K562 (cell line): ENCODE data around the gene MAPK8IP2. TPM values are rescaled to one million over a fixed set of nuclear protein-coding genes. Genes with fewer than 3 reads are reported as not detected.

ENCODE experiments used
- ATAC-seq: fragments of 200-7000 bp; cut with Tn5 transposase; 3 replicates; pipeline ENCODE4 v1.9.1; 2020; ENCODE audit warnings: moderate library complexity
- BruUV-seq: library from RNA; stranded (reverse); fragments of 400-500 nt; replicated peaks from 2 replicates; lab custom pipeline; 2021; lab: Mats Ljungman, UMichigan
- CTCF ChIA-PET: fragments of 300-600 bp; formaldehyde crosslinking; extraction: SDS; loops from one replicate; lab custom pipeline; 2021; ENCODE audit warnings: low intra/inter-chr PET ratio; lab: Yijun Ruan, JAX
- POLR2A ChIA-PET: fragments of 300-600, 350-650 bp; sonication (Branson Sonifier 250); formaldehyde crosslinking; extraction: SDS; loops from one replicate; lab custom pipeline; 2021; ENCODE audit warnings: antibody characterized with exemption, inconsistent platforms; lab: Yijun Ruan, JAX
- DNase-seq, 4 experiments: peaks; one replicate each; pipeline versions ENCODE4 v3.0.0 to v3.0.0-alpha.2; 2011 to 2018; ENCODE audit warnings: low spot score in 3 of 4, mixed read lengths in 3 of 4; ENCODE audit errors: extremely low read depth in 1 of 4
- FAIRE-seq: peaks from 2 replicates; lab custom pipeline; 2011; peaks lifted over from hg19 to GRCh38; lab: Jason Lieb, UNC
- H2AFZ ChIP-seq: 2 replicates; pipeline ENCODE4 v1.6.0; 2011; ENCODE audit warnings: low read depth, low read length, control low read depth, inconsistent platforms
- H3K27ac ChIP-seq: fragments of 200-600 bp; 3 replicates; pipeline ENCODE4 v1.8.0; 2011; ENCODE audit warnings: low read depth, mild to moderate bottlenecking, control low read depth, inconsistent platforms, low read length, moderate library complexity, mixed read lengths; ENCODE audit errors: extremely low read depth
- H3K27me3 ChIP-seq, 2 experiments: fragments of 300-600 bp in 1 of 2; 2 replicates in 1 of 2; 3 replicates in 1 of 2; pipeline versions ENCODE4 v1.6.0 to v1.8.0; 2011; ENCODE audit warnings: inconsistent platforms in 2 of 2, low read length in 2 of 2, mild to moderate bottlenecking in 1 of 2, mixed read lengths in 1 of 2, moderate library complexity in 1 of 2; ENCODE audit not compliant: control insufficient read depth in 2 of 2, insufficient read depth in 2 of 2
- H3K36me3 ChIP-seq: fragments of 300-600 bp; 3 replicates; pipeline ENCODE4 v1.8.0; 2011; ENCODE audit warnings: mild to moderate bottlenecking, low read length, inconsistent platforms; ENCODE audit not compliant: control insufficient read depth, insufficient read depth
- H3K4me1 ChIP-seq, 2 experiments: fragments of 200-600 bp in 1 of 2; replicated peaks in 1 of 2; 2 replicates in 1 of 2; 3 replicates in 1 of 2; pipeline versions ENCODE4 v1.5.1 to v1.8.0; 2011; ENCODE audit warnings: inconsistent platforms in 2 of 2, low read length in 2 of 2, mild to moderate bottlenecking in 1 of 2, mixed read lengths in 1 of 2, moderate library complexity in 1 of 2; ENCODE audit not compliant: control insufficient read depth in 2 of 2, insufficient read depth in 2 of 2
- H3K4me2 ChIP-seq: 2 replicates; pipeline ENCODE4 v1.6.1; 2011; ENCODE audit warnings: low read length, control low read depth, inconsistent platforms, mixed read lengths; ENCODE audit not compliant: insufficient read depth
- H3K4me3 ChIP-seq: fragments of 200-600 bp; sonication (generic), shearing (Covaris generic); 2 replicates; pipeline ENCODE4 v1.5.1; 2016; ENCODE audit warnings: control low read depth, inconsistent platforms
- H3K79me2 ChIP-seq: fragments of 200-600 bp; 3 replicates; pipeline ENCODE4 v1.8.0; 2011; ENCODE audit warnings: low read length, inconsistent platforms; ENCODE audit not compliant: control insufficient read depth, insufficient read depth
- H3K9ac ChIP-seq, 2 experiments: 2 replicates each; pipeline versions ENCODE4 v1.6.0 to v1.6.1; 2011; ENCODE audit warnings: low read depth in 2 of 2, low read length in 2 of 2, control low read depth in 1 of 2, inconsistent platforms in 1 of 2, mild to moderate bottlenecking in 1 of 2, mixed read lengths in 1 of 2; ENCODE audit not compliant: insufficient read depth in 1 of 2
- H3K9me1 ChIP-seq: one replicate; pipeline ENCODE4 v1.6.0; 2011; ENCODE audit warnings: inconsistent platforms, mild to moderate bottlenecking, low read length, moderate library complexity; ENCODE audit not compliant: control insufficient read depth, insufficient read depth
- H3K9me3 ChIP-seq: replicated peaks from 2 replicates; pipeline ENCODE4 v1.5.1; 2011; ENCODE audit warnings: low read depth, low read length, inconsistent platforms; ENCODE audit not compliant: control insufficient read depth, insufficient read depth
- H4K20me1 ChIP-seq: replicated peaks from 2 replicates; pipeline ENCODE4 v1.6.1; 2011; ENCODE audit warnings: low read length, inconsistent platforms, mixed read lengths; ENCODE audit not compliant: control insufficient read depth, insufficient read depth
- ARID1B ChIP-seq: fragments of 450-650 bp; IDR thresholded peaks from 2 replicates; pipeline ENCODE4 v1.6.1; 2016; ENCODE audit warnings: antibody characterized with exemption, mild to moderate bottlenecking, inconsistent platforms
- GABPB2 ChIP-seq: fragments of 250-450 bp; sonication (Bioruptor Pico); conservative IDR thresholded peaks from 2 replicates; pipeline ENCODE4 v1.5.1; 2021; ENCODE audit warnings: mild to moderate bottlenecking
- HDAC8 ChIP-seq: fragments of 450-650 bp; IDR thresholded peaks from 2 replicates; pipeline ENCODE4 v1.6.1; 2016; ENCODE audit warnings: mild to moderate bottlenecking, missing genetic modification characterization, moderate library complexity, missing compliant biosample characterization
- MEF2D ChIP-seq: conservative IDR thresholded peaks from 2 replicates; pipeline ENCODE4 v1.6.1; 2016; ENCODE audit warnings: low read depth, missing genetic modification characterization, missing compliant biosample characterization
- SAP30 ChIP-seq: fragments of 200-600 bp; sonication (generic); IDR thresholded peaks from 2 replicates; pipeline ENCODE4 v1.6.1; 2012; ENCODE audit warnings: borderline replicate concordance, low read depth, mild to moderate bottlenecking, moderate library complexity, low read length, control low read depth, inconsistent platforms; ENCODE audit not compliant: insufficient read depth, poor library complexity, severe bottlenecking
- ZBED1 ChIP-seq: IDR thresholded peaks from 2 replicates; pipeline ENCODE4 v1.6.1; 2014
- ZNF507 ChIP-seq: conservative IDR thresholded peaks from 2 replicates; pipeline ENCODE4 v1.6.1; 2017; ENCODE audit warnings: missing genetic modification characterization, missing compliant biosample characterization
- ZNF586 ChIP-seq: fragments of 450-650 bp; formaldehyde crosslinking; conservative IDR thresholded peaks from 2 replicates; pipeline ENCODE4 v1.4.0; 2020; ENCODE audit warnings: mild to moderate bottlenecking, moderate library complexity
- ZNF780A ChIP-seq: fragments of 250-450 bp; sonication (Bioruptor Pico); IDR thresholded peaks from 2 replicates; pipeline ENCODE4 v1.5.0; 2021; ENCODE audit warnings: mild to moderate bottlenecking
- WGBS: fragments of 100-300 bp; shearing (Covaris generic); methylation state at CpG from one replicate; pipeline ENCODE4 v1.1.6; 2016; ENCODE audit warnings: low coverage, mixed read lengths; ENCODE audit not compliant: insufficient coverage; ENCODE audit errors: missing lambda C conversion rate; 5-methylcytosine and 5-hydroxymethylcytosine counted together
- in situ Hi-C: fragments of 300-500 bp; cut with MboI; formaldehyde crosslinking; loops from 4 replicates; pipeline ENCODE4 v1.15.0; 2018; ENCODE audit warnings: inconsistent platforms, mixed read lengths
- intact Hi-C: fragments of 100-400 bp; cut with micrococcal nuclease; formaldehyde crosslinking; loops from 2 replicates; pipeline ENCODE4 v1.14.2; 2022
- polyA plus RNA-seq, 8 experiments: library from polyadenylated mRNA; depleted of rRNA in 4 of 8; stranded (reverse) in 5 of 8; unstranded in 3 of 8; fragments of >200 nt; fragmentation: Nextera tagmentation in 2 of 8; fragmentation: Illumina TruSeq in 1 of 8; extraction: Ambion mirVana in 2 of 8; extraction: Trizol in 1 of 8; gene quantifications; 2 replicates each; pipeline versions ENCODE4 v1.2.1 to v1.2.3, GENCODE V29; 2011 to 2014; ENCODE audit warnings: inconsistent platforms in 1 of 8, missing spikeins in 1 of 8
- total RNA-seq, 7 experiments: library from RNA; depleted of rRNA in 6 of 7; stranded (reverse); fragments of >200 nt in 6 of 7; fragmentation: Illumina TruSeq in 2 of 7; extraction: Trizol in 2 of 7; gene quantifications; 2 replicates each; pipeline versions ENCODE4 v1.2.1 to v1.2.3, GENCODE V29; 2011 to 2021; ENCODE audit warnings: low replicate concordance in 1 of 7

The MAPK8IP2 gene
- total and polyA plus RNA-seq, 9 of the 15 experiments (the other 6 are each of a cell fraction or from before 2014, with no cell fraction given) = 0.01 to 0.47 (median 0.07) TPM; not detected in 2

GRCh38 chr22:50605002-50605612 lies 4.5 kb downstream of the MAPK8IP2 start:
- POLR2A ChIA-PET = no interaction called here
- H3K27me3 ChIP-seq = peaks cover 20 to 75% of the 10 kb centered on the region in 2 experiments
- H3K4me2 ChIP-seq = no peak overlapping the region
- no peak overlapping the region for H2AFZ ChIP-seq
- in situ Hi-C loops = no loop called here
- intact Hi-C loops = no loop called here
- H3K36me3 ChIP-seq = no peaks in the 10 kb centered on the region
- TF ChIP-seq HDAC8 (tag) = no peak
- TF ChIP-seq ZNF507 (tag) = no peak
- TF ChIP-seq ZBED1 = no peak
- TF ChIP-seq ARID1B = no peak
- no peak for TF ChIP-seq ZNF586 (CRISPR knock-in tag)
- TF ChIP-seq MEF2D (tag) = no peak
- no peak for TF ChIP-seq SAP30
- TF ChIP-seq ZNF780A = no peak
- TF ChIP-seq GABPB2 (CRISPR knock-in tag) = no peak
- TF ChIP-seq, all 486 proteins: peak for 0
- H3K9me3 ChIP-seq = no peaks in the 10 kb centered on the region
- no peak for DNase-seq
- BruUV-seq = no TSS peak
- no peak overlapping the region for H3K9ac ChIP-seq
- FAIRE-seq = no peak
- no peak overlapping the region for H3K4me3 ChIP-seq
- H4K20me1 ChIP-seq = no peaks in the 10 kb centered on the region
- no peaks in the 10 kb centered on the region for H3K79me2 ChIP-seq
- no peak overlapping the region for H3K27ac ChIP-seq
- H3K9me1 ChIP-seq = no peaks in the 10 kb centered on the region
- CTCF ChIA-PET = no interaction called here
- WGBS = 14% methylated on average over 4 of the region's 23 CpGs
- ATAC-seq = no peak
- peaks cover 0 to 14% of the 10 kb centered on the region in 2 experiments; a peak in 2 of 5 replicates for H3K4me1 ChIP-seq
